CD4-positive, CD25-positive, alpha-beta regulatory T cell (primary cell): ENCODE results near the gene PRELID3B. TPM values are rescaled to one million over a fixed set of nuclear protein-coding genes. Genes with fewer than 3 reads are reported as not detected.
"Not testable (repeated sequence)": the region's sequence is repeated elsewhere in the genome, so short reads cannot be mapped to it uniquely, and the experiment has no call there.

ENCODE experiments used
- ATAC-seq, 2 donors: fragments of 150-1000 bp; cut with Tn5 transposase; one replicate each; pipeline ENCODE4 v1.10.0; 2021; ENCODE audit warnings: low read depth in 2 of 2, moderate number of reproducible peaks in 2 of 2, moderate library complexity in 1 of 2
- DNase-seq, 3 donors: peaks; one replicate each; pipeline versions ENCODE4 v3.0.0 to v3.0.0-alpha.2; 2012 to 2022; ENCODE audit warnings: mixed read lengths in 1 of 3
- H3K27ac ChIP-seq: one replicate; pipeline ENCODE4 v1.7.0; 2013; ENCODE audit warnings: mild to moderate bottlenecking, low read length; ENCODE audit not compliant: insufficient read depth, poor library complexity, severe bottlenecking
- H3K27me3 ChIP-seq: one replicate; pipeline ENCODE4 v1.7.0; 2013; ENCODE audit warnings: low read length; ENCODE audit not compliant: control insufficient read depth, insufficient read depth
- H3K36me3 ChIP-seq: one replicate; pipeline ENCODE4 v1.7.0; 2013; ENCODE audit warnings: mild to moderate bottlenecking, low read length, moderate library complexity; ENCODE audit not compliant: control insufficient read depth, insufficient read depth
- H3K4me1 ChIP-seq: 2 replicates; pipeline ENCODE4 v1.7.0; 2013; ENCODE audit warnings: mild to moderate bottlenecking, low read length; ENCODE audit not compliant: insufficient read depth, control insufficient read depth, poor library complexity, severe bottlenecking
- H3K4me3 ChIP-seq: one replicate; pipeline ENCODE4 v1.7.0; 2013; ENCODE audit warnings: low read depth, mild to moderate bottlenecking, low read length, moderate library complexity
- H3K9me3 ChIP-seq, 2 experiments: 1 replicate in 1 of 2; 2 replicates in 1 of 2; pipeline ENCODE4 v1.7.0; 2013; ENCODE audit warnings: low read length in 2 of 2, mild to moderate bottlenecking in 1 of 2, moderate library complexity in 1 of 2; ENCODE audit not compliant: control insufficient read depth in 2 of 2
- H3K27ac Mint-ChIP-seq, 3 donors: one replicate each; pipeline ENCODE4 v1.8.0; 2020 to 2022; ENCODE audit warnings: mild to moderate bottlenecking in 3 of 3, mixed read lengths in 3 of 3, moderate library complexity in 2 of 3
- H3K27me3 Mint-ChIP-seq: one replicate; pipeline ENCODE4 v1.8.0; 2022; ENCODE audit warnings: mild to moderate bottlenecking, mixed read lengths
- H3K36me3 Mint-ChIP-seq: one replicate; pipeline ENCODE4 v1.8.0; 2020; ENCODE audit warnings: mixed read lengths
- H3K4me1 Mint-ChIP-seq, 4 donors: one replicate each; pipeline ENCODE4 v1.8.0; 2020 to 2022; ENCODE audit warnings: mixed read lengths in 4 of 4, mild to moderate bottlenecking in 1 of 4
- H3K4me3 Mint-ChIP-seq, 4 donors: one replicate each; pipeline ENCODE4 v1.8.0; 2020 to 2022; ENCODE audit warnings: mild to moderate bottlenecking in 4 of 4, mixed read lengths in 4 of 4, moderate library complexity in 3 of 4
- H3K9me3 Mint-ChIP-seq, 7 donors: one replicate each; pipeline ENCODE4 v1.8.0; 2020 to 2022; ENCODE audit warnings: mixed read lengths in 7 of 7, mild to moderate bottlenecking in 3 of 7, moderate library complexity in 2 of 7
- polyA plus RNA-seq, 4 donors: library from polyadenylated mRNA; unstranded; fragments of 300-500 nt; fragmentation: Illumina TruSeq; gene quantifications; one replicate each; pipeline ENCODE4 v1.2.3, GENCODE V29; 2021
- total RNA-seq: library from RNA; stranded (reverse); gene quantifications from one replicate; pipeline ENCODE4 v1.2.3, GENCODE V29; 2022

PRELID3B gene
- total and polyA plus RNA-seq, 5 donors from 2014 or later: 33.8 to 50.4 (median 41.3) TPM

DNA sequence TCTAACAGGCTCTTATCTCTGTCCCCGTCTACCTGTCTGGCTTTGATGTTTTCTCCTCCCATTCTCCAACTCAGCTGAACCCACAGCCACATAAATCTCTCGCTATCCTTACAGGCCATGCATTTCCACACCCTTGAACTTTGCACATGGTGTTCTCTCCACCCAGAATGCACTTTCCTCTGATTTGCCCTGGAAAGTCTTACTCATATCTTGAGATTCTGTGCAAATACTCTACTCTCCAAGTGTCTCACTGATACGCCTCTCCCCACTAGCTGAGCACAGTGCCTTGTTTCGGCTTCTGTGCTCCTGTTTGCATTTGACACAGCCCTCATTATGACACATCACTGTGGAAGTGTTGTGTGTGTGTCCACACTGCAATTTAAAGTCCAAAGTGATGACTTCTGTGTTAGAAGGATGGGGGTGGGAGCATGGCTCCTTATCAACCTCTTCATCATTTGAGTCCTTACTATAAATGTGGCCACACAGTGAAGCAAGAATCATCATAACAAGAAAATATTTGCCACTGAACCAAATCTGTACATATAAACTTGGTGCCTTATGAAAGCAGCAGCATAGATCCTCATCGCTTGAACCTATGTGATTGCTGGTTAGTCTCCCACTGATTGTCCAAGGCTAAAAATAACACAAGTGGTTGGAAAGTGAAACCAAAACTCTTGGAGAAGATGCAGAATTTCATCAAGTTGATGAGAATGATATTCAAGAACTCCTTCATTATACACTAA lies 5.5 kb upstream of the PRELID3B start:
- peaks cover 2% of the 10 kb centered on the region for H3K4me1 ChIP-seq
- H3K36me3 ChIP-seq: no peaks in the 10 kb centered on the region
- Mint-ChIP-seq H3K4me1 (peaks cover 11 to 19% (median 16%) of the 10 kb centered on the region in 4 donors), H3K27ac (peak overlapping the region in 1 of 3 donors; percentile 23), H3K27me3 (peaks cover 25% of the 10 kb centered on the region), H3K36me3 (no peaks in the 10 kb centered on the region), H3K4me3 (peak overlapping the region in 2 of 4 donors; percentile 1 to 8), H3K9me3 (no peaks in the 10 kb centered on the region)
- H3K27me3 ChIP-seq: peaks cover 4% of the 10 kb centered on the region
- ATAC-seq: no peak
- no peaks in the 10 kb centered on the region for H3K9me3 ChIP-seq
- H3K27ac ChIP-seq: no peak overlapping the region
- DNase-seq: no peak
- no peak overlapping the region for H3K4me3 ChIP-seq

DNA sequence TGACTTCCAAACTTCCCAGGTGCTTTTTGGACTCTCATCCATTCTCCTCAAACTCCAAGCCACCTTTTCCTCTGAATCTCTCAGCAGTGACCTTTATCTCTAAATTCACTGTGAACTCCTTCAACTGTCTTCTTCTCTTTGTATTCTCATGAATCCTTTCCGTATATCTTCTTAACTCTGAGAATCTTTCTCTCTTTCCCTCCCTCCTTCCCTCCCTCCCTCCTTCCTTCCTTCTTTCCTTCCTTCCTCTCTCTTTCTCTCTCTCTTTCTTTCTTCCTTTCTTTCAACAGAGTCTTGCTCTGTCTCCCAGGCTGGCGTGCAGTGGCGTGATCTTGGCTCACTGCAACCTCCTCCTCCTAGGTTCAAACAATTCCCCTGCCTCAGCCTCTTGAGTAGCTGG lies 4.3 kb upstream of the PRELID3B start:
- ATAC-seq (no peak), DNase-seq (no peak)
- Histone ChIP-seq H3K27me3 (peaks cover 4% of the 10 kb centered on the region), H3K27ac (no peak overlapping the region), H3K4me1 (peaks cover 12% of the 10 kb centered on the region), H3K4me3 (no peak overlapping the region), H3K36me3 (no peaks in the 10 kb centered on the region), H3K9me3 (no peaks in the 10 kb centered on the region)
- H3K36me3 Mint-ChIP-seq: no peaks in the 10 kb centered on the region
- peaks cover 11 to 23% (median 18%) of the 10 kb centered on the region in 4 donors for H3K4me1 Mint-ChIP-seq
- no peaks in the 10 kb centered on the region for H3K9me3 Mint-ChIP-seq
- no peak overlapping the region for H3K4me3 Mint-ChIP-seq
- H3K27ac Mint-ChIP-seq: peak overlapping the region in 1 of 3 donors; percentile 27
- H3K27me3 Mint-ChIP-seq: peaks cover 12% of the 10 kb centered on the region

DNA sequence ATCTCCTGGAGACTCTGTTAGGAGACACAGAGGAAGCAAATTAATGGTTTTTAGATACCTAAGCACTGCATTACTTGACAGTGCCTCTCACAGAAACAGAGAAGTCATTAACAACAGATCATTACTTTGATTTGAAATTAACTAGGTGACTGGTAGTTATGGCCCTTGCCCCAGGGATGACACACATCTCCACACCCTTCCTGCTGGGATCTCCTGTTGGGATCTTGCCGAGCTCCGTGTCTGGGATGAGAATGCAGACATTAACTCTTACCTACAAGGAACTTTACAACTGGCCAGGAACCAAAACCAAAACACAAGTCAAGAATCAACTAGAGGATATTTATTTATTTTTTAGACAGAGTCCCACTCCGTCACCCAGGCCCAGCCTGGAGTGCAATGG lies 2.2 kb upstream of the PRELID3B start:
- peak overlapping the region in 1 of 4 donors; percentile 96 for H3K4me3 Mint-ChIP-seq

DNA sequence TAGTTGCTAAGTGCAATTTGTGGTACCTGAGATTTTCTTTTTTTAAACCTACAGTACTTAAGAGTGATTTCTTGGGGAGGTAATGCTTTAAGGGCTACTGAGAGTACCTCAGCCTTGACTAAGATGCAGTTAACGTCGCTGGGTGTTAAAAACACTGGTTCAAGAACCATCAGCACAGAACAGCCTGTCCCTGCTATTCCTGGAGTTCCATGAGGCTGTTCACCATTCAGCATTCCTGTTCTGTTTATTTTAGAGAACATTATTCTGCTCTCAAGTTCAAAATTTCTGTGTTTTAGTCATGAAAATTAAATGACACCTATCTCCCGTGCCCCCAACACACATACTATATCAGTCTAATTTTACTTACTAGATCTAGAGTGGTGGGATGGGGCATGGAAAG lies 1.7 kb upstream of the PRELID3B start:
- no peak for DNase-seq
- Mint-ChIP-seq H3K36me3 (peaks cover 12% of the 10 kb centered on the region), H3K9me3 (no peaks in the 10 kb centered on the region), H3K4me1 (peaks cover 31 to 48% (median 40%) of the 10 kb centered on the region in 4 donors), H3K4me3 (peak overlapping the region in 1 of 4 donors; percentile 96), H3K27me3 (no peaks in the 10 kb centered on the region), H3K27ac (peak overlapping the region in 1 of 3 donors; percentile 75)
- H3K27me3 ChIP-seq: no peaks in the 10 kb centered on the region
- no peaks in the 10 kb centered on the region for H3K9me3 ChIP-seq
- peaks cover 37% of the 10 kb centered on the region for H3K4me1 ChIP-seq
- H3K27ac ChIP-seq: no peak overlapping the region
- no peak overlapping the region for H3K4me3 ChIP-seq
- H3K36me3 ChIP-seq: peaks cover 3% of the 10 kb centered on the region
- no peak for ATAC-seq

More for the DNA sequence above, 2.2 kb upstream of the PRELID3B start:
- no peaks in the 10 kb centered on the region for H3K27me3 ChIP-seq
- peaks cover 32% of the 10 kb centered on the region for H3K4me1 ChIP-seq
- no peaks in the 10 kb centered on the region for H3K9me3 ChIP-seq
- H3K9me3 Mint-ChIP-seq: no peaks in the 10 kb centered on the region
- no peak for DNase-seq
- H3K27ac ChIP-seq: no peak overlapping the region
- no peaks in the 10 kb centered on the region for H3K27me3 Mint-ChIP-seq
- no peak overlapping the region for H3K4me3 ChIP-seq
- no peak for ATAC-seq
- no peak overlapping the region for H3K27ac Mint-ChIP-seq
- H3K36me3 Mint-ChIP-seq: peaks cover 12% of the 10 kb centered on the region
- H3K4me1 Mint-ChIP-seq: peaks cover 26 to 43% (median 37%) of the 10 kb centered on the region in 4 donors
- peaks cover 2% of the 10 kb centered on the region for H3K36me3 ChIP-seq

DNA sequence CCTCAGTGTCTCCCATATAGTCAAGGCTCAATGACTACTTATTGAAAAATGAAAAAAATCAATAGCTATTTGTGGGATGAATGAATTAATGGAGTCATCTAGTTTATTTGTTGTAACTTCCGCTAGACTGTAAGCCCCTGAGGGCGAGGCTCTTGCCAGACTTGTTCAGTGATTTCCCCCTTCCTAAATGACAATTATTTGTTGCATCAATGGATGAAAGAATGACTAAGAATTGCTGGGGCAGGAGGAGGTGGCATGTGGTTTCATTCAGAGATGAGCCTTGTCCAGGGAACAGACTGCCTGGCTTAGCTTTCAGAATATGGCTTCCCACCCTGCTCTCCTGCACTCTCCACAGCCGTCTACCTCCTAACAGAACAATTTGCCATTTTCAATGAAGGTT lies 1.1 kb upstream of the PRELID3B start:
- Histone ChIP-seq H3K27me3 (no peaks in the 10 kb centered on the region), H3K27ac (peak overlapping the region; percentile 84), H3K4me1 (peaks cover 43% of the 10 kb centered on the region), H3K9me3 (no peaks in the 10 kb centered on the region), H3K36me3 (peaks cover 3% of the 10 kb centered on the region), H3K4me3 (peak overlapping the region; percentile 38)
- Mint-ChIP-seq H3K4me1 (peaks cover 37 to 54% (median 45%) of the 10 kb centered on the region in 4 donors), H3K4me3 (peak overlapping the region; percentile 80 to 96 (median 94)), H3K27ac (peak overlapping the region in 2 of 3 donors; percentile 60 to 75), H3K36me3 (peaks cover 12% of the 10 kb centered on the region), H3K27me3 (no peaks in the 10 kb centered on the region), H3K9me3 (no peaks in the 10 kb centered on the region)
- DNase-seq: no peak
- no peak for ATAC-seq

DNA sequence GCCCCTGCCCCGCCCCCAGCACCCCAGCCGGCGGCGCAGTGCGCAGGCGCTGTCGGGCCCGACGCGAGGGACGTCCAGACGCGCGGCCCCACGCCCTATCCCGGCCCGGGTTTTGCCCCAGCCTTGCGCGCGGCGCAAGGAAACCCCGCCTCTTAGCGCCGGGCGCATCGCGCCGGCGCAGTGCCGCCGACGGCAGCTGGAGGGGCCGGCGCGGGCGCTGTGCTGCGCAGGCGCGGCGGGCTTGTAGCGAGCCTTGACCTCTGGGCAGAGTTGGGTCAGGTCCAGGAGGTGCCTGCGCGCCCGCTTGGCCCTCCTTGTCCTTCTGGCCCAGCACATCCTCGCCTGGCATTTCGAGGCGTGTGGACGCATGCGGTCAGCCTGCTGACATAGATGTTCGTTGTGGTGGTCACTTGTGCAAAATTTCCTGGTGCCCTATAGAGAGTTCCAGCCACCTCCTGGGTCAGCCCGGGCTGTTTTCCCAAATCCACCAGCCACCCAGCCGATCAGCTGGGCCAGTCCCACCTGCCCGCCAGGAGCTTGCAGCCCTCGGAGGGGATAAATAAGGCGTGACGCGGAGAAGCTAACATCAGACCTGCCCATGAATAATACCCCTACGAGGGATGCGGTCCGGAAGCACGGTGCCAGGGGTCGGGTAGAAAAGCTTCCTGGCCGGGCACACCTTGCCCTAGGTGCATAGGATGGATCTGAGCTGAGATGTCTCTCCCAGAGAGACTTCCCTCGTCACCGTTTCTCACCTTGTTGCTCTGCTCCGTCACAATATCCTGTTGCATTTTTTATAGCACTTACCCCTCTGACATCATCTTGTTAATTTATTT lies 428 bp upstream of the PRELID3B start:
- H3K4me3 ChIP-seq: peak overlapping the region; percentile 38
- peaks cover 5% of the 10 kb centered on the region for H3K36me3 ChIP-seq
- ATAC-seq: peak; percentile 97 to 98
- H3K36me3 Mint-ChIP-seq: peaks cover 13% of the 10 kb centered on the region
- no peaks in the 10 kb centered on the region for H3K9me3 Mint-ChIP-seq
- no peaks in the 10 kb centered on the region for H3K27me3 ChIP-seq
- H3K4me1 Mint-ChIP-seq: peaks cover 34 to 53% (median 47%) of the 10 kb centered on the region in 4 donors
- no peaks in the 10 kb centered on the region for H3K27me3 Mint-ChIP-seq
- peak overlapping the region; percentile 92 to 96 (median 94) for H3K4me3 Mint-ChIP-seq
- peak overlapping the region in 2 of 3 donors; percentile 75 to 92 for H3K27ac Mint-ChIP-seq
- peak; percentile 93 to 95 (median 94) for DNase-seq
- no peaks in the 10 kb centered on the region for H3K9me3 ChIP-seq
- peak overlapping the region; percentile 84 for H3K27ac ChIP-seq
- peaks cover 43% of the 10 kb centered on the region for H3K4me1 ChIP-seq

DNA sequence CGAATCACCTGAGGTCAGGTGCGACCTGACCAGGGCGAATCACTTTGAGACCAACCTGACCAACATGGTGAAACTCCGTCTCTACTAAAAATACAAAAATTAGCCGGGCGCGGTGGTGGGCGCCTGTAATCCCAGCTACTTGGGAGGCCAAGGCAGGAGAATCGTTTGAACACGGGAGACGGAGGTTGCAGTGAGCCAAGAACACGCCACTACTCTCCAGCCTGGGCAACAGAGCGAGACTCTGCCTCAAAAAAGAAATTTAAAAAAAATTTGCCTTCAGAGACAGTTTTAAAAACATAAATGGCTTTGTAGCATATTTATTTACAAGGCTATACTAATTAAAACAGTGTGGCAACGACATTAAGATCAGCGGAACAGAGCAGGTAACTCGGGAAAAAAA lies 1.1 kb downstream of the PRELID3B start:
- H3K27me3 ChIP-seq, H3K9me3 ChIP-seq, H3K27me3 Mint-ChIP-seq, H3K9me3 Mint-ChIP-seq, ATAC-seq, H3K27ac ChIP-seq, DNase-seq: not testable (repeated sequence)
- Mint-ChIP-seq H3K27ac (peak overlapping the region; percentile 20 to 75 (median 26)), H3K4me1 (peaks cover 42 to 64% (median 53%) of the 10 kb centered on the region in 4 donors), H3K36me3 (peaks cover 27% of the 10 kb centered on the region), H3K4me3 (peak overlapping the region; percentile 92 to 96 (median 94))
- peaks cover 18% of the 10 kb centered on the region for H3K36me3 ChIP-seq
- H3K4me3 ChIP-seq: peak overlapping the region; percentile 91
- H3K4me1 ChIP-seq: peaks cover 43% of the 10 kb centered on the region
